Suppressor macrophage (primary cell): ENCODE measurements around the gene CCDC88A.
"Not testable (repeated sequence)": the region's sequence is repeated elsewhere in the genome, so short reads cannot be mapped to it uniquely, and the experiment has no call there.

Experiments
- DNase-seq, 4 experiments: peaks; one replicate each; pipeline ENCODE4 v3.0.0-alpha.2; 2020 to 2022

CCDC88A gene

GRCh38 chr2:55296393-55296792 is 123.3 kb downstream of the CCDC88A start:
- no peak for DNase-seq

DNA sequence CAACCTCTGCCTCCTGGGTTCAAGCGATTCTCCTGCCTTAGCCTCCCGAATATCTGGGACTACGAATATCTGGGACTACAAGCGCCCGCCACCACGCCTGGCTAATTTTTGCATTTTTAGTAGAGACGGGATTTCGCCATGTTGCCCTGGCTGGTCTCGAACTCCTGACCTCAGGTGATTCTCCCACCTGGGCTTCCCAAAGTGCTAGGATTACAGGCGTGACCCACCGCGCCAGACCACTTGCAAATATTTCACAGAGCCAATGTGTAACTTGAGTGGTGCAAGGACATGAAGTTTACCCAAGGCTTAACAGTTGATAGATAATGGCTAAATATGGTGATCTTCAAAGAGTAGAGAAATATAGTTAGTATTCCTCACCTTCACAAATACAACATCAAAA is 136.6 kb downstream of the CCDC88A start:
- DNase-seq = no peak

DNA sequence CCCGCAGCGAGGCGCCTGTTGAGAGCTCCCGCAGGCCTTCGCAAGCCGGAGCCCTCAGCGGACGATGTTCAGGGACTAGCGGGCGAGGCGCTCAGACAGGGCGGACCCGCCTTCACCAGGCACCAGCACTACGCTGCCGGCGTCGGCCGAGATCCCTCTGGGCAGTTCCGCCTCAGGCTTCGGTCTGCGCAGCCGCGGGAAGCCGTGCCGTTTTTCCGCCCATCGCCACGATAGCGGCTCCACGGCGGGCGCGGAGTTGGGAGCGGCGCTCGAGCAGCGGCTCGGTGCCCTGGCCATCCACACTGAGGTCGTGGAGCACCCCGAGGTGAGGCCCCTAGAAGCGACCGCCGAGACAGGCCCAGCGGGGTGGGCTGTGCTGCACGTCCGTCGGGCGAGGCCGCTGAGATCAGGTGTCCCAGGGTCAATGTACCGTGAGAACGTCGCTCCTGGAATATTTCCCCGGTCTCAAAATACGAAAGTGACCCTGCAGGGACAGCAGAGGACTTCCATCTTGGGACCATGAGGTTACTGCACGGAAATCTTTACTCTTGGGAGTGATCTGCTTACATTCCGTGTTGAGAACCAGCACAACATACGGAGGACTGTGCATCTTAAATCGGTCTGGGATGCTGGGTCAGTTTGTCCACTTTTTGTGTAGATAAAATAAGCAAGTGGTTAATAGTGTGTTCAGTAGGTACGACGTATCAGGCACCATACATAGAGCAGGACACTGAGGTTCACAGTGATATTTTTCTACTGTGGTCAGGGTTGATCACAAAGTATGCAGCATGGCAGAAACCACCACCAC is 137.3 kb downstream of the CCDC88A start:
- DNase-seq = peak; percentile 91 to 96 (median 93)

DNA sequence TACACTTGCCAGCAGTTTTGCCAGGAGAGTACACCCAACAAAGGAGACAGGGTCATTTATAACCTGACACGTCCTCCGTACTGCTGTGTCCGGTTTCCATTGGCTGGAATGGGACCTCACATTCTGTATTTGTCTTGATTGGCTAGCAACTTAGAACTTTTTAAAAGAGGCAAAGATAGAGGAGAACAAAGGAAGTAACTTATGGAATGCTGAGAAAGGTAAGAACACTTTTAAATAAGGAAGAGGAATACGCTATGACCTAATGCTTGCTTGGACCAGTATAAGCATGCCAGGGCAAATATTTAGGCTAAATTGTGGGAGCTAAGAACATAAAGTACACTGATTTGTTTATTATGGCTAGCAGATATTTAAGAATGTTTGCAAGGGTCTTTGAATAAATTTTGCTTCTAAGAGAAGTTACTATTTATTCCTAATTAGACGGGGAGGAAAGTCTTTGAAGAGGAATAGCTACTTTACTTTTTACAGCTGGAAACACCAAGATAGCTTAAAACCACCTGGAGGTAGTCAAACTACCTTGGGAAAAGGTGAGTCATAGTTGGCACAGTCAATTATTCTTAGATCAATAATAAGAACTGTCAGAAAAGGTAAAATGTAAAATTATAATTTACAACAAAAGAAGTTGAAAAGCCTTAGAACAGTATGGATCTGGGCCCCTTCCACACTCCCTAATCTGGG is 138.7 kb downstream of the CCDC88A start:
- not testable (repeated sequence) for DNase-seq

GRCh38 chr2:55279859-55280424 is 139.7 kb downstream of the CCDC88A start:
- not testable (repeated sequence) for DNase-seq

DNA sequence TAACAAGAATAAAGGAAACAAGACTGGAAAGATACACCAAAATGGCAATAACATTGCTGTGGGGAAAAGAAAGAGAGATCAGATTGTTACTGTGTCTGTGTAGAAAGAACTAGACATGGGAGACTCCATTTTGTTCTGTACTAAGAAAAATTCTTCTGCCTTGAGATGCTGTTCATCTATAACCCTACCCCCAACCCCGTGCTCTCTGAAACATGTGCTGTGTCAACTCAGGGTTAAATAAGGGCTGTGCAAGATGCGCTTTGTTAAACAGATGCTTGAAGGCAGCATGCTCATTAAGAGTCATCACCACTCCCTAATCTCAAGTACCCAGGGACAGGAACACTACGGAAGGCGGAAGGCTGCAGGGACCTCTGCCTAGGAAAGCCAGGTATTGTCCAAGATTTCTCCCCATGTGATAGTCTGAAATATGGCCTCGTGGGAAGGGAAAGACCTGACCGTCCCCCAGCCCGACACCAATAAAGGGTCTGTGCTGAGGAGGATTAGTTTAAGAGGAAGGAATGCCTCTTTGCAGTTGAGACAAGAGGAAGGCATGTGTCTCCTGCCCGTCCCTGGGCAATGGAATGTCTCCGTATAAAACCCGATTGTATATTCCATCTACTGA is 140.3 kb downstream of the CCDC88A start:
- DNase-seq = not testable (repeated sequence)

DNA sequence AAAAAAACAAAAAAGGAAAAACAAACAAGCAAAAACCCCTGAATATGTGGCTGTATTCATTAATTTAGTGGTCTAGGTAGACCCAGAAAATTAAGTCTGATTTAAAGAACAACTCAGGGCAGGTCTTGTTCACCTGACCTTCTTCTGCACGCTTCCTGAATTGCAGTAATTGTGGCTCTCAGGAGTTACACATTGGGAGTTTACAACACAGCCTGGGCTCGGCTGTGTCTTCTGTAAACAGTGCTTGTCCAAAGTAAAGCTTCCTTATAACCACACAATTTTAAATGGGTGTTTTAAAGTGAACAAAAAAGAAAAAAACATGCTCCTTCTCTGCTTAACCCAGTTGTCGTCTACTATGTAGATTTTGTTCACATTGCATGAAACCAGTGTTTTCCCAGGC is 142.3 kb downstream of the CCDC88A start:
- no peak for DNase-seq

GRCh38 chr2:55274346-55274745 is 145.3 kb downstream of the CCDC88A start:
- DNase-seq = not testable (repeated sequence)

DNA sequence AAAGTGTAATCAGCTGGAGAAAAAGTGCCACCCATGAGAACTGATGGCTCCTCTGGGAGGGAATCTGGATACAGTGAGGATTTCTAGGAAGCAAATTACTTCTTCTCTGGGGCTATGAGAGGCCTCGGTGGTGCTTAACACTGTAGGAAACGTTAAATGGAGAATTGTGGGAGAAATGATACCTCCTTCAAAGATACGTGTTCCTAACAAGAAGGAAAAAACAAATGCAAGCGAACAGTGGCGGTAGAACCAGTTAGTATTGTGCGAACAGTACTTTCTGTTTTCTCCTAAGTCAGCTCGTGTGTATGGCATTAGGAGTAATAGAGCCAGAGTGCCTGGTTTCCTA is 150.0 kb downstream of the CCDC88A start:
- peak in 2 of 4 experiments; percentile 5 to 16 for DNase-seq

- peak; percentile 96 to 98 (median 96) for DNase-seq
Measured at GRCh38 chr2:55268907-55269644, 150.6 kb downstream of the CCDC88A start, which contains the start of gene MTIF2. Gene MTIF2 (minus strand): TSS chr2:55269231. CDS start chr2:55263858, 5,373 bp downstream.

DNA sequence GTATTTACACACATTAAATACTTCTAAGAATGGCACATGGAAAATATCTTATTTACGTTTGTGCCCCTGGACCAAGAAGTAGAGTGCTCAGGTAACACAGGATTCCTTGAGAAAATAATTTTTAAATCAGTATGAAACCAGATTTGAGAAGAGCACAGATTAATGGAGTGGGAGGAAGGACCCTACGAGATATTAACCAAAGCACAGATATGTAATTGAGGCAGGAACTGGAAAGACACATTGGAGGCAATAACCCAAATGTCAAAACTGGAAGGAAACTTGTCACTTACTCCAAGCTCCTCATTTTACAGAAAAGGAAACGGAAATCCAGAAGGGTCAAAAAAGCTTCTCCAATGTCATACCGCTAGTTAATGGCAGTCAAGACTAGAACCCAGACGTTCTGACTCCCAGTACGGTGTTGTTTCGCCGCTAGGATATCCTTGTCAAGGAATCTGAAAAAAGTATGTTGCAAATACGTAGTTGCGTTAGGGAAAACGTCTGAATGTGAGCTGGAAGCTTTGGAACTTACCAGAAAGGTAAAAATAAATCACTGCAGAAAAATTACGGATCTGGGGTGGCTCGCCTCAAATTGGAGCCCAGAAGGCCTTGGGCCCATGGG is 151.3 kb downstream of the CCDC88A start:
- DNase-seq = peak in 3 of 4 experiments; percentile 17 to 40 (median 37)

GRCh38 chr2:55259586-55259985 is 160.1 kb downstream of the CCDC88A start:
- DNase-seq = not testable (repeated sequence)

DNA sequence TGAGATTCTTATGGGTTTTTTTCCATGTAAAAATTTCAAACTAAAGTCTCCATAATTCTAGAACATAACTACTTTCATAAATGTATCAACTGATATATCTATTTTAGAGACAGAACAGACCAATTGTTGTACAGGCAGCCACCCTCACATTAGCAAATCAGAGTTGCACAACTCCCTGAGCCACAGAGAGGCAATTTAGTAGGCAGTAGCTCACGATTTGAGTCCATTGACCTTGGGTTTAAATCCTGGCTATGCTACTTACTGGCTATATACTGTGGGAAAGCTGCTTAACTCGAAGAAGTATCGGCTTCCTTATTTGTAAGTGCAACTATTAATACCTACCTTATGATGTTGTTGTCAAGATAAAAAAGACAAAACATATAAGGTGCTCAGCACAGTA is 166.8 kb downstream of the CCDC88A start:
- DNase-seq = no peak

DNA sequence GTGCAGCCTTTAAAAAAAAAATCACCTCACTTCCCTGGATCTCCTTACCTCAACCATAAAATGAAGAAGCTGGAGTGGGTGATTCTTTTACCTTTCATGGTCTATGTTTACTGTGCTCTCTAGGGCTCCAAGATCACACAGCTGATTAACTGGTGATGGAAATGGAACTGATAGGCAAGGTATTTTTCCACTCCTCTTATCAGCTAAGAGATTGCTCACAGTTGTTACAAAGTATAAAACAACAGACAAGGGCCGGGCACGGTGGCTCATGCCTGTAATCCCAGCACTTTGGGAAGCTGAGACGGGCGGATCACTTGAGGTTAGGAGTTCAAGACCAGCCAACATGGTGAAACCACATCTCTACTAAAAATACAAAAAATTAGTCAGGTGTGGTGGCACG is 172.6 kb downstream of the CCDC88A start:
- DNase-seq = no peak

DNA sequence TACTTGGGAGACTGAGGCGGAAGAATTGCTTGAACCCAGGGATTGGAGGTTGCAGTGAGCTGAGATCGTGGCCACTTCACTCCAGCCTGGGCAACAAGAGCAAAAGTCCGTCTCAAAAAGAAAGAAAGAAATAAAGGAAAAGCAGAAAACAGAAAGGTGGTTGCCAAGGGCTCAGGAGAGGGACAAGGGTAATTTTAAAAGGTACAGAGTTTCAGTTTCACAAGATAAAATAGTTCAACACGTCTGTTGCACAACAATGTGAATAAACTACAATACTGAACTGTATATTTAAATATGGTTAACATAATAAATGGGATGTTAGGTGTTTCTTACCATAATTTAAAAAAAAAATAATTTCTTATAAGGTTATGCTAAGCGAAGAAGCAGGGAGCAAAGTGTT is 174.2 kb downstream of the CCDC88A start:
- DNase-seq = no peak

DNA sequence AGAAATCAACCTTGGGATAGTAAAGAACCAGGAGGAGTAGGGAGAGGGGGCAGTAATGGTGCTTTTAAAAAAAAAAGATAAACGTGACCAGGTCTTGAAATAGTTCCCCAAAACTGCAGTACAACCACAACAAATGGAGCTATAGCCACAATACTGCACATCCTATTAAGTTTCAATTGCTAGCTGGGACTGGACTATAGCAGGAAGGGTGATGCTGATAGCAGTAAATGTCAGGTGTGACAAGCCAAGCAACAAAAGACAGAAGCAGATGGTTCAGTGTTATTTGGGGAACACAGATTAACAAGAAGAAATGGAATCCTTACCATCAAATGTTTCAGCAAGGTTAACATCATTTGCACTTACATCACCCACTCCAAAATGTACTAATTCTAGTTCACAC is 177.0 kb downstream of the CCDC88A start:
- no peak for DNase-seq

GRCh38 chr2:55241582-55241981 is 178.1 kb downstream of the CCDC88A start:
- not testable (repeated sequence) for DNase-seq

- DNase-seq = no peak
Measured at GRCh38 chr2:55239656-55240222, 179.9 kb downstream of the CCDC88A start.
